OCI-LY7 (cell line): ENCODE results near the gene CENPP. TPM values are rescaled to one million over a fixed set of nuclear protein-coding genes. Genes with fewer than 3 reads are reported as not detected.

Source experiments
- BruUV-seq: library from RNA; stranded (reverse); fragments of 400-500 nt; replicated peaks from 2 replicates; lab custom pipeline; 2021; lab: Mats Ljungman, UMichigan
- CTCF ChIA-PET: fragments of 300-600 bp; sonication (Branson Sonifier 250); formaldehyde crosslinking; loops from one replicate; lab custom pipeline; 2022; ENCODE audit warnings: antibody characterized with exemption; ENCODE audit not compliant: unreplicated experiment; lab: Charles Lee
- POLR2A ChIA-PET: fragments of 300-600 bp; sonication (Branson Sonifier 250); formaldehyde crosslinking; loops from one replicate; lab custom pipeline; 2022; ENCODE audit warnings: antibody characterized with exemption; lab: Charles Lee
- DNase-seq: peaks from one replicate; pipeline ENCODE4 v3.0.0-alpha.2; 2015; ENCODE audit warnings: low spot score
- H2AFZ ChIP-seq: fragments of 200-600 bp; sonication (generic), shearing (Covaris generic); 2 replicates; pipeline ENCODE4 v1.6.1; 2014; ENCODE audit warnings: mild to moderate bottlenecking, antibody characterized with exemption, low read length, moderate library complexity
- H3K27ac ChIP-seq: fragments of 200-600 bp; sonication (generic); 2 replicates; pipeline ENCODE4 v1.5.1; 2014; ENCODE audit warnings: mixed run types, low read depth, mild to moderate bottlenecking, moderate library complexity, low read length, inconsistent platforms; ENCODE audit not compliant: poor library complexity, severe bottlenecking
- H3K36me3 ChIP-seq: fragments of 200-600 bp; sonication (generic); 2 replicates; pipeline ENCODE4 v1.6.1; 2014; ENCODE audit warnings: mild to moderate bottlenecking, antibody characterized with exemption, low read length, moderate library complexity, mixed read lengths; ENCODE audit not compliant: insufficient read depth
- H3K4me1 ChIP-seq: fragments of 200-600 bp; sonication (generic); 2 replicates; pipeline ENCODE4 v1.5.1; 2014; ENCODE audit warnings: mild to moderate bottlenecking, low read length; ENCODE audit not compliant: insufficient read depth, poor library complexity, severe bottlenecking
- H3K4me2 ChIP-seq: fragments of 200-600 bp; sonication (generic); 2 replicates; pipeline ENCODE4 v1.6.1; 2014; ENCODE audit warnings: mild to moderate bottlenecking, low read length
- H3K4me3 ChIP-seq: fragments of 200-600 bp; sonication (generic); 2 replicates; pipeline ENCODE4 v1.5.1; 2014; ENCODE audit warnings: mild to moderate bottlenecking, low read depth, low read length; ENCODE audit not compliant: poor library complexity, severe bottlenecking
- H3K79me2 ChIP-seq: fragments of 200-600 bp; sonication (generic); 2 replicates; pipeline ENCODE4 v1.6.1; 2016; ENCODE audit warnings: low read depth, mild to moderate bottlenecking, low read length, moderate library complexity, mixed read lengths; ENCODE audit not compliant: insufficient read depth
- H3K9me2 ChIP-seq: fragments of 200-600 bp; sonication (generic); 2 replicates; pipeline ENCODE4 v1.6.1; 2016; ENCODE audit warnings: mild to moderate bottlenecking, low read length, mixed read lengths; ENCODE audit not compliant: insufficient read depth
- H3K9me3 ChIP-seq: fragments of 200-600 bp; sonication (generic); 2 replicates; pipeline ENCODE4 v1.6.1; 2014; ENCODE audit warnings: mild to moderate bottlenecking, mixed run types, low read length, mixed read lengths
- H4K20me1 ChIP-seq: fragments of 200-600 bp; sonication (generic); 2 replicates; pipeline ENCODE4 v1.6.1; 2014; ENCODE audit warnings: mild to moderate bottlenecking, antibody characterized with exemption, low read length, moderate library complexity, mixed read lengths; ENCODE audit not compliant: insufficient read depth
- CTCF ChIP-seq: fragments of 200-600 bp; sonication (generic); conservative IDR thresholded peaks from 2 replicates; pipeline ENCODE4 v1.5.1; 2014; ENCODE audit warnings: mild to moderate bottlenecking, antibody characterized with exemption, low read length, moderate library complexity, mixed read lengths
- EZH2phosphoT487 ChIP-seq: fragments of 200-600 bp; sonication (generic); IDR thresholded peaks from 2 replicates; pipeline ENCODE4 v1.6.1; 2018; ENCODE audit warnings: low read depth, borderline replicate concordance, mild to moderate bottlenecking, mixed run types, antibody characterized with exemption, low read length, moderate library complexity, mixed read lengths
- intact Hi-C: fragments of 100-400 bp; cut with micrococcal nuclease; formaldehyde crosslinking; loops from one replicate; pipeline ENCODE4 v1.10.0; 2022; ENCODE audit not compliant: unreplicated experiment
- total RNA-seq, 2 experiments: library from RNA; depleted of rRNA in 1 of 2; stranded (reverse); fragments of >200 nt in 1 of 2; shearing (Covaris generic) in 1 of 2; gene quantifications; 2 replicates each; pipeline ENCODE4 v1.2.3, GENCODE V29; 2014 to 2022

CENPP gene
- total RNA-seq, 2 experiments from 2014 or later, result 25.4 to 30.9 TPM

- CTCF ChIA-PET, result no interaction called here
- POLR2A ChIA-PET, result interaction anchor here (0.8 kb wide), 1 partner anchor 100 kb away, joined by 3 read pairs; no protein-coding TSS in a partner anchor
- no peaks in the 10 kb centered on the region for H3K36me3 ChIP-seq
- no TSS peak for BruUV-seq
- no peak overlapping the region for H2AFZ ChIP-seq
- TF ChIP-seq CTCF (no peak), EZH2phosphoT487 (no peak)
- H3K9me2 ChIP-seq, result no peaks in the 10 kb centered on the region
- H3K27ac ChIP-seq, result no peak overlapping the region
- H3K4me3 ChIP-seq, result no peak overlapping the region
- intact Hi-C loops, result no loop called here
- H3K79me2 ChIP-seq, result no peaks in the 10 kb centered on the region
- no peaks in the 10 kb centered on the region for H3K9me3 ChIP-seq
- H3K4me1 ChIP-seq, result no peaks in the 10 kb centered on the region
- no peak for DNase-seq
- no peaks in the 10 kb centered on the region for H4K20me1 ChIP-seq
- H3K4me2 ChIP-seq, result no peak overlapping the region
Measured at GRCh38 chr9:92476962-92477361, 151.2 kb downstream of the CENPP start.

GRCh38 chr9:92478783-92479182, 153.0 kb downstream of the CENPP start:
- Histone ChIP-seq H3K9me3 (no peaks in the 10 kb centered on the region), H3K4me1 (no peaks in the 10 kb centered on the region), H3K36me3 (no peaks in the 10 kb centered on the region), H3K4me3 (no peak overlapping the region), H4K20me1 (no peaks in the 10 kb centered on the region), H3K27ac (no peak overlapping the region), H2AFZ (no peak overlapping the region), H3K4me2 (no peak overlapping the region), H3K9me2 (no peaks in the 10 kb centered on the region), H3K79me2 (no peaks in the 10 kb centered on the region)
- ChIA-PET POLR2A (no interaction called here), CTCF (no interaction called here)
- DNase-seq, result no peak
- TF ChIP-seq EZH2phosphoT487 (no peak), CTCF (no peak)
- intact Hi-C loops, result no loop called here
- no TSS peak for BruUV-seq

DNA sequence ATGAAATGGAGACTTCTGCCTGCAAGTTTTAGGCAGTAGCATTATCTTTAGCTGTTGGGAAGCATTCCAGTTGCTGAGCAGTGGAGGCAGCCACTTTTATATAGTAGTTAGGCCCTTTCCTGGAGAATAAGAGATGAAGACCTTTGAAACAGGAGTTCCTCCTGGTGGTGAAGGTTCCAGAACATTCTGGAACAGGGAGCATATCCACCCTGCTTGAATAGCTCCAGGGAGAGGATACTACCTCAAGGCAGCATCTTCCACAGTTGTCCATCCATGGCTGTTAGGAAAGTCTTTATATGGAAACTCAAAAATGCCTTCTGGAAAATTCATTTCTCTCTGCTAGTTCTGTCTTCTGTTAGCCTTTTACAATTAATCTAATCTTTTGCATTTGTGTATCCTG, 153.6 kb downstream of the CENPP start:
- no peak overlapping the region for H2AFZ ChIP-seq
- TF ChIP-seq CTCF (no peak), EZH2phosphoT487 (no peak)
- intact Hi-C loops, result no loop called here
- H3K36me3 ChIP-seq, result no peaks in the 10 kb centered on the region
- no peaks in the 10 kb centered on the region for H3K79me2 ChIP-seq
- no peak overlapping the region for H3K4me3 ChIP-seq
- H3K9me3 ChIP-seq, result no peaks in the 10 kb centered on the region
- CTCF ChIA-PET, result no interaction called here
- no peaks in the 10 kb centered on the region for H4K20me1 ChIP-seq
- no peaks in the 10 kb centered on the region for H3K4me1 ChIP-seq
- BruUV-seq, result no TSS peak
- H3K9me2 ChIP-seq, result no peaks in the 10 kb centered on the region
- DNase-seq, result no peak
- H3K4me2 ChIP-seq, result no peak overlapping the region
- POLR2A ChIA-PET, result no interaction called here
- no peak overlapping the region for H3K27ac ChIP-seq
